K562 (cell line): ENCODE results near the gene C4orf51. TPM values are rescaled to one million over a fixed set of nuclear protein-coding genes. Genes with fewer than 3 reads are reported as not detected.

Source experiments
- ATAC-seq: fragments of 200-7000 bp; cut with Tn5 transposase; 3 replicates; pipeline ENCODE4 v1.9.1; 2020; ENCODE audit warnings: moderate library complexity
- BruUV-seq: library from RNA; stranded (reverse); fragments of 400-500 nt; replicated peaks from 2 replicates; lab custom pipeline; 2021; lab: Mats Ljungman, UMichigan
- CTCF ChIA-PET: fragments of 300-600 bp; formaldehyde crosslinking; extraction: SDS; loops from one replicate; lab custom pipeline; 2021; ENCODE audit warnings: low intra/inter-chr PET ratio; lab: Yijun Ruan, JAX
- POLR2A ChIA-PET: fragments of 300-600, 350-650 bp; sonication (Branson Sonifier 250); formaldehyde crosslinking; extraction: SDS; loops from one replicate; lab custom pipeline; 2021; ENCODE audit warnings: antibody characterized with exemption, inconsistent platforms; lab: Yijun Ruan, JAX
- DNase-seq, 4 experiments: peaks; one replicate each; pipeline versions ENCODE4 v3.0.0 to v3.0.0-alpha.2; 2011 to 2018; ENCODE audit warnings: low spot score in 3 of 4, mixed read lengths in 3 of 4; ENCODE audit errors: extremely low read depth in 1 of 4
- FAIRE-seq: peaks from 2 replicates; lab custom pipeline; 2011; peaks lifted over from hg19 to GRCh38; lab: Jason Lieb, UNC
- H2AFZ ChIP-seq: 2 replicates; pipeline ENCODE4 v1.6.0; 2011; ENCODE audit warnings: low read depth, low read length, control low read depth, inconsistent platforms
- H3K27ac ChIP-seq: fragments of 200-600 bp; 3 replicates; pipeline ENCODE4 v1.8.0; 2011; ENCODE audit warnings: low read depth, mild to moderate bottlenecking, control low read depth, inconsistent platforms, low read length, moderate library complexity, mixed read lengths; ENCODE audit errors: extremely low read depth
- H3K27me3 ChIP-seq, 2 experiments: fragments of 300-600 bp in 1 of 2; 2 replicates in 1 of 2; 3 replicates in 1 of 2; pipeline versions ENCODE4 v1.6.0 to v1.8.0; 2011; ENCODE audit warnings: inconsistent platforms in 2 of 2, low read length in 2 of 2, mild to moderate bottlenecking in 1 of 2, mixed read lengths in 1 of 2, moderate library complexity in 1 of 2; ENCODE audit not compliant: control insufficient read depth in 2 of 2, insufficient read depth in 2 of 2
- H3K36me3 ChIP-seq: fragments of 300-600 bp; 3 replicates; pipeline ENCODE4 v1.8.0; 2011; ENCODE audit warnings: mild to moderate bottlenecking, low read length, inconsistent platforms; ENCODE audit not compliant: control insufficient read depth, insufficient read depth
- H3K4me1 ChIP-seq, 2 experiments: fragments of 200-600 bp in 1 of 2; replicated peaks in 1 of 2; 2 replicates in 1 of 2; 3 replicates in 1 of 2; pipeline versions ENCODE4 v1.5.1 to v1.8.0; 2011; ENCODE audit warnings: inconsistent platforms in 2 of 2, low read length in 2 of 2, mild to moderate bottlenecking in 1 of 2, mixed read lengths in 1 of 2, moderate library complexity in 1 of 2; ENCODE audit not compliant: control insufficient read depth in 2 of 2, insufficient read depth in 2 of 2
- H3K4me2 ChIP-seq: 2 replicates; pipeline ENCODE4 v1.6.1; 2011; ENCODE audit warnings: low read length, control low read depth, inconsistent platforms, mixed read lengths; ENCODE audit not compliant: insufficient read depth
- H3K4me3 ChIP-seq: fragments of 200-600 bp; sonication (generic), shearing (Covaris generic); 2 replicates; pipeline ENCODE4 v1.5.1; 2016; ENCODE audit warnings: control low read depth, inconsistent platforms
- H3K79me2 ChIP-seq: fragments of 200-600 bp; 3 replicates; pipeline ENCODE4 v1.8.0; 2011; ENCODE audit warnings: low read length, inconsistent platforms; ENCODE audit not compliant: control insufficient read depth, insufficient read depth
- H3K9ac ChIP-seq, 2 experiments: 2 replicates each; pipeline versions ENCODE4 v1.6.0 to v1.6.1; 2011; ENCODE audit warnings: low read depth in 2 of 2, low read length in 2 of 2, control low read depth in 1 of 2, inconsistent platforms in 1 of 2, mild to moderate bottlenecking in 1 of 2, mixed read lengths in 1 of 2; ENCODE audit not compliant: insufficient read depth in 1 of 2
- H3K9me1 ChIP-seq: one replicate; pipeline ENCODE4 v1.6.0; 2011; ENCODE audit warnings: inconsistent platforms, mild to moderate bottlenecking, low read length, moderate library complexity; ENCODE audit not compliant: control insufficient read depth, insufficient read depth
- H3K9me3 ChIP-seq: replicated peaks from 2 replicates; pipeline ENCODE4 v1.5.1; 2011; ENCODE audit warnings: low read depth, low read length, inconsistent platforms; ENCODE audit not compliant: control insufficient read depth, insufficient read depth
- H4K20me1 ChIP-seq: replicated peaks from 2 replicates; pipeline ENCODE4 v1.6.1; 2011; ENCODE audit warnings: low read length, inconsistent platforms, mixed read lengths; ENCODE audit not compliant: control insufficient read depth, insufficient read depth
- CHD7 ChIP-seq: fragments of 200-600 bp; sonication (generic); IDR thresholded peaks from one replicate; pipeline ENCODE4 v1.6.1; 2012; ENCODE audit warnings: mild to moderate bottlenecking, low read depth, low read length, inconsistent platforms
- RCOR1 ChIP-seq, 2 experiments: IDR thresholded peaks; 2 replicates each; pipeline ENCODE4 v1.6.1; 2012; ENCODE audit warnings: low read depth in 2 of 2, low read length in 2 of 2, borderline replicate concordance in 1 of 2, improper control_type of control experiment in 1 of 2
- SRSF3 ChIP-seq: fragments of 200-400 bp; formaldehyde crosslinking; IDR thresholded peaks from 2 replicates; pipeline ENCODE4 v1.6.1; 2016; ENCODE audit warnings: mild to moderate bottlenecking, low read length, moderate library complexity; ENCODE audit not compliant: insufficient read depth
- THRAP3 ChIP-seq: fragments of 450-650 bp; IDR thresholded peaks from 2 replicates; pipeline ENCODE4 v1.6.1; 2016; ENCODE audit warnings: mild to moderate bottlenecking, inconsistent platforms, borderline replicate concordance
- ZNF253 ChIP-seq: fragments of 250-450 bp; sonication (Bioruptor Pico); conservative IDR thresholded peaks from 2 replicates; pipeline ENCODE4 v1.6.1; 2021; ENCODE audit warnings: mild to moderate bottlenecking
- WGBS: fragments of 100-300 bp; shearing (Covaris generic); methylation state at CpG from one replicate; pipeline ENCODE4 v1.1.6; 2016; ENCODE audit warnings: low coverage, mixed read lengths; ENCODE audit not compliant: insufficient coverage; ENCODE audit errors: missing lambda C conversion rate; 5-methylcytosine and 5-hydroxymethylcytosine counted together
- in situ Hi-C: fragments of 300-500 bp; cut with MboI; formaldehyde crosslinking; loops from 4 replicates; pipeline ENCODE4 v1.15.0; 2018; ENCODE audit warnings: inconsistent platforms, mixed read lengths
- intact Hi-C: fragments of 100-400 bp; cut with micrococcal nuclease; formaldehyde crosslinking; loops from 2 replicates; pipeline ENCODE4 v1.14.2; 2022
- polyA plus RNA-seq, 8 experiments: library from polyadenylated mRNA; depleted of rRNA in 4 of 8; stranded (reverse) in 5 of 8; unstranded in 3 of 8; fragments of >200 nt; fragmentation: Nextera tagmentation in 2 of 8; fragmentation: Illumina TruSeq in 1 of 8; extraction: Ambion mirVana in 2 of 8; extraction: Trizol in 1 of 8; gene quantifications; 2 replicates each; pipeline versions ENCODE4 v1.2.1 to v1.2.3, GENCODE V29; 2011 to 2014; ENCODE audit warnings: inconsistent platforms in 1 of 8, missing spikeins in 1 of 8
- total RNA-seq, 7 experiments: library from RNA; depleted of rRNA in 6 of 7; stranded (reverse); fragments of >200 nt in 6 of 7; fragmentation: Illumina TruSeq in 2 of 7; extraction: Trizol in 2 of 7; gene quantifications; 2 replicates each; pipeline versions ENCODE4 v1.2.1 to v1.2.3, GENCODE V29; 2011 to 2021; ENCODE audit warnings: low replicate concordance in 1 of 7

The C4orf51 gene
- total and polyA plus RNA-seq, 9 of the 15 experiments (the other 6 are each of a cell fraction or from before 2014, with no cell fraction given) = not detected

- no peak overlapping the region for H3K27ac ChIP-seq
- CTCF ChIA-PET = no interaction called here
Observed at GRCh38 chr4:145766273-145766672, 86.3 kb downstream of the C4orf51 start.

More at GRCh38 chr4:145766273-145766672, 86.3 kb downstream of the C4orf51 start:
- FAIRE-seq (no peak), ATAC-seq (no peak), DNase-seq (no peak)
- intact Hi-C loops = no loop called here
- no peaks in the 10 kb centered on the region for H3K79me2 ChIP-seq
- H3K27me3 ChIP-seq = peaks cover 7 to 24% of the 10 kb centered on the region in 2 experiments; a peak in 4 of 5 replicates
- no peaks in the 10 kb centered on the region for H3K36me3 ChIP-seq
- H3K4me1 ChIP-seq = no peaks in the 10 kb centered on the region
- BruUV-seq = no TSS peak
- TF ChIP-seq ZNF253 (CRISPR knock-in tag) (no peak), THRAP3 (no peak), SRSF3 (no peak), RCOR1 (IDR thresholded peaks at IDR 0.05; ENCODE audit: borderline replicate concordance in 1 of 2, low read depth in 2 of 2, low read length in 2 of 2) (no peak), CHD7 (no peak)
- H3K9me1 ChIP-seq = no peaks in the 10 kb centered on the region
- POLR2A ChIA-PET = no interaction called here
- no peak overlapping the region for H3K4me2 ChIP-seq
- H2AFZ ChIP-seq = no peak overlapping the region
- H3K9ac ChIP-seq = no peak overlapping the region
- H3K9me3 ChIP-seq = no peaks in the 10 kb centered on the region
- in situ Hi-C loops = no loop called here
- no peak overlapping the region for H3K4me3 ChIP-seq
- WGBS = 0% methylated on average over 5 of the region's 5 CpGs
- H4K20me1 ChIP-seq = no peaks in the 10 kb centered on the region
